ENCODE measurements around the gene ZNF618.

Gene ZNF618

GRCh38 chr9:114017741-114018715 lies 141.9 kb downstream of the ZNF618 start:
- DNase-seq, result no peak

- DNase-seq, result no peak
These were observed 145.5 kb downstream of the ZNF618 start for GRCh38 chr9:114021578-114021977.

DNA sequence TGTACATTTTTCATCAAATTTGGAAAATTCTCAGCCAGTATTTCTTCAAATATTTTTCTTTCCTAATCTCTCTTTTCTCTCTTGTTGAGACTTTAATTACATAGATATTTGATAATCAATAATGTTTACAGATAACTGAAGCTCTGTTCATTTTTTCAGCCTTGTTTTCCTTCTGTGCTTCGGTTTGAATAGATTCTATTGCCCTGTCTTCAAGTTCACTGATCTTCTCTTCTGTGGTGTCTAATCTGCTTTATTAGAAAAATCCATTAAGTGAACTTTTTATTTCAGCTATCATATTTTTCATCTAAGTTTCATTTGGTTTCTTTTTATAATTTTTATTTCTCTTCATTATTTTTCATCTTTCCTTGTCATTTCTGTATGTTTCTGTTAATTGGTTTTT lies 147.9 kb downstream of the ZNF618 start:
- no peak for DNase-seq

DNA sequence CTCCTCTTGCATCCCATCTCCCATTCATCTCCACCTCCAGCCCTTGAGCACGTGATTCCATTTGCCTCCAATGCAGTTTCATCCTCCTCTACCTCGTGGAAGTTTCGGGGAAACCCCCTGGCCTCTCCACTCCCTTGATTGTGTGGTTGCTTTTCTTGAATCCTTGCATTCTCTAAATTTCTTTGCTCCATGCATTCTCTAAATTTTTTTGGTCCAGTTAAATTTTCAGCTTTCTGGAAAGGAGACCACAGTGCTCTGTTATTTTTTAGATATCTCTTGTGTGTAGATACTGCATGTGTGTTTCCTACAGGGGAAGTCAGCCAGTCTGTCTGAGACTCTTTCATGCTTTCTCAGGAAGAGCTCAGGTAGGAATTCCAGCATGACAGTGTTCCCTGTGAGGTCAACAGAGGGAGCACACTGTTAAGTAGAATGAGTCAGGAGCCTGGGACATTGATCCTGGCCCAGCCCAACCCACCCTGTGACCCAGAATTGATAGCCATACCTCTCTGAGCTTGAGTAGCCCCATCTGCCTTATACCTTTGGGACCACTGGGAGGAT lies 149.2 kb downstream of the ZNF618 start:
- no peak for DNase-seq

GRCh38 chr9:114025760-114026159 lies 149.7 kb downstream of the ZNF618 start:
- no peak for DNase-seq

DNA sequence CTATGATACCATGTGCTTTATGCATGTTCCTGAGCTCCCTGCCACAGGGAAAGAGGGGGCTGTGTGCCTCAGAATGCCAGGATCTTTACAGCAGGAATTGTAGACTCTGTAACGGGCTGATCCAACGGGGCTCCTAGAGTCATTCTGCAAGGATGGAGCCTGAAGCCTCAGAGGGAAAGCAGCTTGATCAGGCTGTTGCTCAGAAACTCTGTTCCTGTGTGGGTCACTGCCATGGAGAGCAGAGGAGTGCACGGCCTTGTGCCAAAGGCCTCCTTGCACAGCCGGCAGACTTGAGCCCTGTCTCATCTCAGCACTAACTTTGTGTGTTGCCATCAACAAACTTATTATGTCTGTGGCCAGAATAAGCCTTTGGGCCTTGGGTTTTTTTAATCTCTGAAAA lies 150.2 kb downstream of the ZNF618 start:
- DNase-seq, result no peak

- DNase-seq, result no peak
These were observed 151.2 kb downstream of the ZNF618 start for GRCh38 chr9:114027159-114027862.

GRCh38 chr9:114027863-114028465 lies 151.9 kb downstream of the ZNF618 start:
- DNase-seq, result no peak

GRCh38 chr9:114028646-114029045 lies 152.5 kb downstream of the ZNF618 start:
- no peak for DNase-seq

GRCh38 chr9:114029311-114030170 lies 153.4 kb downstream of the ZNF618 start:
- no peak for DNase-seq

DNA sequence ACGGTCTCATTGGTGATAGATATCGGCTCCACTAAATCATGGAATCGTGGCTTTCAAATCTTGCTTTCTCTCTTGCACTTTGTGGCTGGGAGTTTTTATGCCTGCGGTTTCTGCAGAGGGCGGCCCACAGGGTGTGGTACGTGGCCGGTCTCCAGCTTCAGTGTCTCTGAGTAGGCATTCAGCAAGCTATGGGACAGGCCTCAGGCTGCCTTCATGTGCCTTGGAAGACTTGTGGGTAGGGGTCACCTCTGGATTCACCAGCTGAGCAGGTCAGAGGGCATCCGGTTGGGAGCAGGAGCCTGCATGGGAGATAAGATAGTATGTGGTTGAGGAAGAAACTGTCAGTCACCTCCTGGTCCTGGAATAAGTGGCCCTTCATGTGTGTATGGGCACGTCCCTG lies 154.3 kb downstream of the ZNF618 start:
- no peak for DNase-seq

DNA sequence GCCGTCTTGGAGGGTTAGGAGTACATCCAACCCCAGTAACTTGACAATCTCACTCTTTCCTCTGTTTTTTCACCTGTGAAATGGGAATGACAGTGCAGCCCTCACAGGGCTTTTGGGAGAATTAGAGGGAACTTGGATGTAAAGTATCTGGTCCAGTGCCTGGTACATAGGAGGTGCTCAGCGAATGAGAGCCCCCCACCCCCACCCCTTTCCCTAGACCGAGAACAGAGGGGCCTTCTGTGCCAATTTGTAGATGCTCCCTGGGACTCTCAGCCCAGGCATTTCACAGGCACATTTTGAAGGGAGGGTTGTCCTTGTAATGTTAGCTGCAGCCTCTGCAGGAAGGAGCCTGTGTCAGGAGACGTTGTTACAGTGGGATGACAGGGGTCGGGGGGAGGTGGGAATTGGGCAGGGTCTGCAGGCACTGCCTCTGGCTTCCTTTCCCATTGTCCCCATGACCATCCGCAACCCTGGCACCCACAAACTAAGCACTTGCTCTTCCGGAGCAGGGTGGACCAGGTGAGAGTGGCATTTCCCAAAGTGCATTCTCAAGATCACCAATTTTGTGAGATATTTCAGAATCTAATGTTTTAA lies 155.0 kb downstream of the ZNF618 start:
- DNase-seq, result no peak

GRCh38 chr9:114031948-114032840 lies 156.1 kb downstream of the ZNF618 start:
- DNase-seq, result no peak

DNA sequence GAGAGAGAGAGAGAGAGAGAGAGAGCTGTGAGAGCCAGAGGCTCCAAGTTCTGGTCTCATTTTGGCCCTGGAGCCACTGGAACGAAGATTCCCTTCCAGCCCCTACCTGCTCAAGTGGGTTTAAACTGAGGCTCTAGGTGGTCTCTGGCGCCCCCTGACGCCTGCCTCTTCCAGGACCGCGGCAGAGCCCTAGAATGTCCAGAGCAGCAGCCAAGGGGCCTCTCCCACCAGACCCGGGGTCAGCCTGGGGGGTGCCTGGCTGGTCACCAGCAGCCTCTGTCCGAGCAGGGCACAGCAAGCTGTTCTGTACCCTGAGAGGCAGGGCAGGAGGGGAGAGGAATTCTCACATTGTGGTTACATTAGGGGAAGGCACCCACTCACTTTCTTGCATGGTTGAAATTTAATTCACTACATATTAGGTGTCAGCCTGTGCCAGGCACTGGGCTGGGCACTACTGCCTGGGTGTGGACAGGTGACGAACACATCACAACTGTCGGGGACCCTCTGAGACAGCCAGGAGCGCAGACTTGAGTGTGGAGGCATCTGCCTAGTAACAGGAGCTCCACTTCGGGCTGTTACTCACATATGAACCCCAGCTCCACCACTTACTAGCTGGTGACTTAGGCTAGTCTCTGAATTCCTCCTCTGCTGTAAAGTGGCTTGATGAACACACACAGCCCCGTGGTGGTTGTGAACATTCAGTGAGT lies 157.4 kb downstream of the ZNF618 start:
- DNase-seq, result peak in 10 of 58 donors; percentile 4 to 35 (median 16)

DNA sequence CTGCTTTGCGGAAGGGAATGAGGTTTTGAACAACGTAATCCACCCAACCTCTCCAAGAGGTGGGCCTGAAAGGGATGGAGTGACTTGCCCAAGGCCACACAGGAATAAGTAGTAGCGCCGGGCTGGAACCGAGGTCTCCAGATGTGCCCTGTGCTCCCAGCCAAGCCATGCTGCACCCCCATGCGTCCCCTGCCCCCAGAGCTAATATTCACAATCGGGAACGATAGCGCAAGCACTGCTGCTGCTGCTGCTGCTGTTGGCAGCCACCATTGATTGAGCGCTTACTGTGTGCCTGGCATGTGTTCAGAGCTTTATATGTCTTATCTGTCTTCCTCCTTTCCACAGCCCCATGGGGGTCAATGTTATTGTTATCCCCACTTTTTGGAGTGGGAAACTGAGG lies 158.1 kb downstream of the ZNF618 start:
- DNase-seq, result no peak

- DNase-seq, result peak in 28 of 58 donors; percentile 10 to 64 (median 29)
These were observed 158.6 kb downstream of the ZNF618 start for GRCh38 chr9:114034661-114035062.

DNA sequence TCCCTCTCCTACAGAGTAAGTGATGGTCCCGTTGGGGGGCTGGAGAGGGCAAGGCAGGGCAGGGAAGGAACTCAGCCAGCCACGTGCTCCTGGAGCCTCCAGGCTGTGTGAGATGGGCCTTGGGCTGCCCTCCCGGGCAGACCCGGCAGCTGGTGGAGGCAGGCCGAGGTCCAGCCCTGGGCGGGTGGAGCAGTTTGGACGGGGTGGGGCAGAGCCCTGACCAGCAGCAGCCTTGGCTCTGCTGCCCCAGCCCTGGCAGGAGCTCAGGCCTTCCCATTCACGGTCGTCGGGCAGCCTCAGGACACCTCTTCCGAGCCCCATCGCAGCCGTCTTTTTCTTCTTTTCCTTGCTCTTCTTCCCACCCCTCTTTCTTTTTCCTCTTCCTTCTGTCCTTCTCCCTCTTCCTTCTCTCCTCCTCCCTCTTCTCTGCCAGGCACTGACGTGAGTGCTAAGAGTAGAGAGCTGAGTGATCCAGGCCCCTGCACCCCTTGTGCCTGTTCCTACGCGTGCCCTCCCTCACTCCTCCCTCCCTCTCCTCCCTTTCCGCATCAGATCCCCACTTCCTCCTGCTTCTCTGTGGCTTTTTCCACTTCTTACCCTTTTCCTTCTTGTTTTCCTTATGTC lies 159.2 kb downstream of the ZNF618 start:
- peak in 8 of 58 donors; percentile 7 to 29 (median 14) for DNase-seq

Data from anterior cingulate cortex (tissue), 58 donors.